Activated CD8-positive, alpha-beta memory T cell treated with anti-CD3 and anti-CD28 coated beads, Interleukin-2, amount 50 U/mL, for 4 hours (primary cell): ENCODE measurements around the gene RNF183.
"Not testable (repeated sequence)": the region's sequence is repeated elsewhere in the genome, so short reads cannot be mapped to it uniquely, and the experiment has no call there.

Experiments used
- DNase-seq: peaks from one replicate; pipeline ENCODE4 v3.0.0-alpha.2; 2020

RNF183 gene

DNA sequence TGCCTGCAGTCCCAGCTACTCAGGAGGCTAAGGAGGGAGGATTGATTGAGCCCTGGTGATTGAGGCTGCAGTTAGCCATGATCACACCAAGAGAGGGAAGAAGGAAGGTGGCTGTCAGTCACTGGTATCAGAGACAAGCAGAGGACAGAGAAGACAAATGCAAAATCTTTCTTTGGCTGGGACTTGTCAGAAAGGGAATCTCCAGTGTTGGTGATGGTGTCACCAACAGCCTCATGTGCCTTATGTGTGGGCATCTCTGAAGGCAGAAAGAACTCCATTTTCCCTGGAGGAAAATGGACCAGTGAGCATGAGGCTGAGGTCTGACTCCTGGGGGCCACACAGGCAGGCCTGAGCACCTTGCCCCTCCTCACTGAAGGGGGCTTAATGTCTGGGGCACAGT, 12.1 kb upstream of the RNF183 start:
- DNase-seq, result no peak

GRCh38 chr9:113313261-113313660, 10.1 kb upstream of the RNF183 start:
- DNase-seq, result no peak

DNA sequence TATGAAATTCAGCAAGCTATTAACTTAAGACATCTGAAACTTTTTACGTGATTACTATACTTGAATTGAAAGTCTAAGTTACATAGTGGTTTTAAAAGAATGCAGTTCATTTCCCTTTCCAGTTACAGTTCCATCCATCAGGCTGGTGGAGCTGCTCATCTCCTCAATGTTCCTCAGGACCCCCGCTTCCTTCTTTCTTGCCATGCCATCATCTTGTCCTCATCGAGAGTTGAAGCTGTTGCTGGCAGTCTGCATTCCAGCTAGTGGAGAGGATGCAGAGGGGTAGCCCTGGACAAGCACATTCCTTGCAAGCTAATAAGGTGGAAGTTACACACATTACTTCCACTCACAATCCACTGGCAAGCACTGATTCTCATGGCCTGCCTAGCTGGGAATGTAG, 8.8 kb upstream of the RNF183 start:
- DNase-seq, result no peak

GRCh38 chr9:113310538-113310937, 7.4 kb upstream of the RNF183 start:
- no peak for DNase-seq

- no peak for DNase-seq
These were observed 6.1 kb upstream of the RNF183 start for GRCh38 chr9:113309204-113309813.

DNA sequence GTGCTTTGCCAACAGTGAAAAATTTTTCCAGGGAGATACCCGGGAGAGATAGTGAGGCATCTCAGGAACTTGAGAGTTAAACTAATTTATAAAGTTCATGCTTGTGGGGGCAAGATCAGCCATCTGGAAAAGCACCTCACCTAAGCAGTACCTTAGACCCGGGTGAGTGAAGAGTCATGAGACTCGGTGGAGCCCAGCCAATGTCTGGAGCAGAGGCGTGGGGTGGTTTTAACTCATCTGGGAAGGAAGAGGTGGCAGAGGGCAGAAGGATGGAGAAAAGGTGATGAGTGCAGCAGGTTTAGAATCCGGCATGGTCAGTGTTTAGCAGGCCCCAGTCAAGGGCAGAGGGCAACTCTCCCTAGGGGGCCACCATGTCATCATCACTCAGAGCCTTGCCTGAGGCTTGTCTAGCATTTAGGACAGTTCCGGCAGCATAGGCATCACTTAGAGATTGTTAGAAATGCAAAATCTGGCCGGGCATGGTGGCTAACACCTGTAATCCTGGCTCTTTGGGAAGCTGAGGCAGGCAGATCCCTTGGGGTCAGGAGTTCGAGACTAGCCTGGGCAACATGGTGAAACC, 4.3 kb upstream of the RNF183 start:
- DNase-seq, result no peak

DNA sequence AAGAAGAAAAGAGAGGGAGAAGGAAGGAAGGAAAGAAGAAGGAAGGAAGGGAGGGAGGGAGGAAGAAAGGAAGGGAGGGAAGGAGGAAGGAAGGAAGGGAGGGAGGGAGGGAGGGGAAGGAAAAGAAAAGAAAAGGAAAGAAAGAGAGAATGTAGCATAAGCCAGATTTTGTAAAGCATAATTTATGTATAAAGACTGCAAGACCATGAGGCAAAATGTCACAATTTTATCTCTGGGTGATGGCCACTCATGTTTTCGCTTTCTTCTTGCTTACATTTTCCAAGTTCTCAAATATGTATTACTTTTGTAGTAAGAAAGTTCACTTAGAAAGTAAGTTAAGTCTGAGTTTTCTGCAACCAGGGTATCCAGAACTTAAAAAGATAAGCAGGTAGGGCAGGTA, 3.4 kb upstream of the RNF183 start:
- DNase-seq, result no peak

DNA sequence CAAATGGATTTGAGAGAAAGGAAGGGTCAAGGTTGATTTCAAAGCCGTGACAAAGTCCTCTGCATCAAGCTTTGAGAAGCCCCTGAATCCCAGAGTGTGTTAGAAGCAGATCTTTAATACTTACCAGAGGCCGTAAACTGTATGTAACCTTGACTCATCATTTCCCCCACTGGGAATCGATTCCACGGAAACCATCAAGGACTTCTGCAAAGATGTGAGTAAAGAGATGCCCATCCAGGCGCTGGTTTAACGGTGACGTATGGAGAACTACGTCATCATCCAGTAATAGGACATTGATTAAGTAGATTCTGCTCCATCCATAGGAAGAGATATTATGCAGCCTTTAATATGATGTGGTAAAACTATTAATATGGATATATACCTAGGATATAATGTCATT, 1.6 kb downstream of the RNF183 start:
- no peak for DNase-seq

- DNase-seq, result no peak
These were observed 3.3 kb downstream of the RNF183 start for GRCh38 chr9:113299800-113300292.

GRCh38 chr9:113298924-113299770, 4.0 kb downstream of the RNF183 start:
- DNase-seq, result no peak

GRCh38 chr9:113298311-113298710, 4.9 kb downstream of the RNF183 start:
- no peak for DNase-seq

DNA sequence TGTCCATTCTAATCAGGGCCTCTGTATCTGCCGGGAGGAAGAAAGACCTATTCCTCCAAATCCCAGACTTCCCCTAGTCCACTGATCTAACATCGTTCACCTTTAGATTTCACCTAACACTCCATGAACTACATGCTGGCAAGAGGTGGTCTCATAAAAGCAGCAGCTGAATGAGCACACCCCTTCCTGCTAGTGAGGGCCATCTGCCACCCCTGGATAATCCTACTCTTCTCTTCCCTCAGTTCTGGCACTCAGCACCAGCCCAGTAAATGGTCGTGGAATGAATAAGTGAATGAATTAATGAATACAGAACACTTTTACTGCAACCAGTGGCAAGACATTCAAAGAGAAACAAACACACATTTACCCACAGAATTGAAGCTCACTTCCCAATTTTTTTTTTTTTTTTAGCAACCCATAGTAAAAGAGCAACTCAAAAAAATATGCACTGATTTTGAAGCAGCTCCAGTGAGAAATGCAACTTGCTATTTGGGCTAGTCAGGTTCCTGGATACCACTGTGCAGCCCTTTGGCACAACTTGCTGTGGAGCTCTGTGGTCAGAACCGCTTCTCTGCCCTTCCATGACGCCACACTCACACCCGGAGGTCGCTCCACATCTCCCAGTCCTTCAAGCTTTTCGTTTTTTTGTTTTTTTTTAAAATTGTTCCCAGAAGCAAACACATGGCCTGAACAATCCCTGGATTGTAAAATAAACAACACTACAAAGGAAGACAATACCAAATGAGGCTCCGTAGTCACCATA, 6.2 kb downstream of the RNF183 start:
- DNase-seq, result no peak

- not testable (repeated sequence) for DNase-seq
These were observed 6.9 kb downstream of the RNF183 start for GRCh38 chr9:113296247-113296646.

DNA sequence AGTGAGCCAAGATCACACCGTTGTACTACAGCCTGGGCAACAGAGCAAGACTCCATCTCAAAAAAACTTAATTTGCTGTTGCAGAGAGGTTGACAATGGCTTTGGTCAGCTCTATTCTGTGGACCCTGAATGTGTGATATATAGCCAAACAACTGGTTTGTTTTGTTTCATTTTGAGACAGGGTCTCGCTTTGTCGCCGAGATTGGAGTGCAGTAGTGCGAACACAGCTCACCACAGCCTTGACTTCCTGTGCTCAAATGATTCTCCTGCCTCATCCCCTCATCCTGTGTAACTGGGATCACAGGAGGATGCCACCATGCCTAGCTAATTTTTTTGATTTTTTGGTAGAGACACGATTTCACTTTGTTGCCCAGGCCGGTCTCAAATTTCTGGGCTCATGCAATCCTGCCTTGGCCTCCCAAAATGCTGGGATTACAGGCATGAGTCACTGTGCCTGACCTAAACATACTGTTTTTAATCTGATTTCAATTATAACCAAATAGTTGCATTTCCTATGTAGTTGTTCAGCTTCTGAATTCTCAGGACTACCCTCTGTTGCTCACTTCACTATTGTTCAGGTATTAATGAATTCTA, 9.8 kb downstream of the RNF183 start:
- DNase-seq, result no peak

GRCh38 chr9:113290052-113290607, 13.0 kb downstream of the RNF183 start:
- no peak for DNase-seq

DNA sequence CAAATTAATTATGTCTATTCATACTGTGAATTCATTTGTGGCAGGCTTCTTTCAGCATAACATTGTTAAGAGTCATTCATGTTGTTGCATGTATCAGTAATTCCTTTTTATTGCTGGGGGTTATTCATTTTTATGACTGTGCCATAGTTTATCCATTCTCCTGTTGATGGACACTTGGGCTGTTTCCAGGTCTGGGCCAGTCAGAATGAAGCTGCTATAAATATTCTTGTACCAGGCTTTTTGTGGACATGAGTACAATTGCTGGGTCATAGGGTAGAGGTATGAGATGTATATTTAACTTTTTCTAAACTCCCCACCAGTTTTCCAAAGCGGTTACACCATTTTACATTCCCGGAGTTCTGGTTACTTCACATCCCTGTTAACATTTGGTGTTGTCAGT, 14.1 kb downstream of the RNF183 start:
- DNase-seq, result no peak

GRCh38 chr9:113281356-113281755, 21.8 kb downstream of the RNF183 start:
- DNase-seq, result no peak

DNA sequence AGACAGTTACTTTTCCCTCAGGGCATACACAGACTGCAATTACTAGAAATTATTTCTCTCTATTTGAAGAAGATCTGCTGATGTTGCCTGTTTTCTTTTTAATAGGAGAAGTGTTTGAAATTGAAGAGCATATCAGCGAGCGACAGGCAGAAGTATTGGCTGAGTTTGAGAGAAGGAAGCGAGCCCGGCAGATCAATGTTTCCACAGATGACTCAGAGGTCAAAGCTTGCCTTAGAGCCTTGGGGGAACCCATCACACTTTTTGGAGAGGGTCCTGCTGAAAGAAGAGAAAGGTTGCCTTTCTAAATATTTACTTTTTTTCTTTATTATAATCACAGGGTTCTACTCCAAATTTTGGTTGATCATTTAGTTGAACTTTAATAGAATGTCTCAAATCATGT, 24.3 kb downstream of the RNF183 start:
- no peak for DNase-seq

- peak; percentile 96 for DNase-seq
These were observed 27.7 kb downstream of the RNF183 start, which contains the start of the genes CDC26 and PRPF4 for GRCh38 chr9:113275157-113276131. Gene CDC26, minus strand, starts transcription at chr9:113275572. Its CDS starts 3,065 bp downstream, at chr9:113272507. Gene PRPF4, plus strand, starts transcription at chr9:113275658. Its CDS starts 86 bp downstream, at chr9:113275744.

DNA sequence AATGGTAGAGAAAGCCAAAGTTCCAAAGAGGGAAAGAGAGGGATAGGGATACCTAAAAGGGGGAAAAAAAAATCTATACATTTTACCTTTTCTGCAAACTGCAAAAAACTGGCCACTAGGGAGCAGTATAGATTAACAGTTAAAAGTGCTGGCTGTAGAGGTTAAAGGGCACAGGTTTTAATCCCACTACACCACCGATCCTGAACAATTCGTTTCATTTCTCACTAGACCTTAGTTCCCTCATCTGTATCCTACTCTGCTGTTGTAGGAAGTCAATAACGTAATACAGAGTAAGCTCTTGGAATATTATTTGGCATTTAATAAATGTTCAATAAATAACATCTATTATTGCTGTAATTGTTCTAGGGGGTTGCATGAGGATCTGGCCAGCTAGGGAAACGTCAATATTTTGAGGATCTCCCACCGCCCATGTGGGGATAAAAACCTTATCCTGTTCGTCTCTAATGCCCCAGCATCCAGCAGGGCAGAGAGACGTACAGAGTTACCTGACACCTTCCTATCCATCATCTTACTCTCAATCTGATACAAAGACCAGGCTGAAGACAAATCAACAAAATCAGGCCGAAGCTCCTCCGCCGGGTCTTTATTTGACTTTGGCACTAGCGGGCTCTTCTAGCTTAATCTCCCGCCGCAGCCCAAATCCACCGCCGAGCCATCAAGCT, 28.6 kb downstream of the RNF183 start:
- no peak for DNase-seq
